GM12878 (cell line): Measurements from ENCODE around the gene GPR107. TPM values are rescaled to one million over a fixed set of nuclear protein-coding genes. Genes with fewer than 3 reads are reported as not detected.
A peak's percentile ranks its signal among the peaks of the same experiment; 100 is the strongest.

Experiments used
- ATAC-seq: fragments of 200-7000 bp; cut with Tn5 transposase; 3 replicates; pipeline ENCODE4 v1.9.1; 2020; ENCODE audit warnings: mild to moderate bottlenecking, moderate library complexity
- BruUV-seq: library from RNA; stranded (reverse); fragments of 400-500 nt; replicated peaks from 2 replicates; lab custom pipeline; 2021; lab: Mats Ljungman, UMichigan
- CTCF ChIA-PET: fragments of 300-600 bp; sonication (Branson Sonifier 250); formaldehyde crosslinking; extraction: SDS; loops from one replicate; lab custom pipeline; 2021; ENCODE audit warnings: inconsistent platforms; lab: Yijun Ruan, JAX
- POLR2A ChIA-PET: fragments of 350-600 bp; formaldehyde crosslinking; extraction: SDS; loops from one replicate; lab custom pipeline; 2021; ENCODE audit warnings: inconsistent platforms; lab: Charles Lee
- RAD21 ChIA-PET: fragments of 300-600 bp; sonication (Branson Sonifier 250); formaldehyde crosslinking; loops from one replicate; lab custom pipeline; 2023; ENCODE audit warnings: antibody characterized with exemption; ENCODE audit not compliant: unreplicated experiment; lab: Charles Lee
- SMC1A ChIA-PET: fragments of 300-600 bp; sonication (Branson Sonifier 250); formaldehyde crosslinking; loops from one replicate; lab custom pipeline; 2023; ENCODE audit not compliant: unreplicated experiment, uncharacterized antibody; lab: Charles Lee
- DNase-seq: peaks from one replicate; pipeline ENCODE4 v3.0.0-alpha.2; 2011; ENCODE audit warnings: low read depth, low spot score
- FAIRE-seq: peaks from 3 replicates; lab custom pipeline; 2011; peaks lifted over from hg19 to GRCh38; lab: Jason Lieb, UNC
- H2AFZ ChIP-seq: 2 replicates; pipeline ENCODE4 v1.6.0; 2011; ENCODE audit warnings: low read depth, low read length, control low read depth; ENCODE audit not compliant: control insufficient read depth
- H3K27ac ChIP-seq: 2 replicates; pipeline ENCODE4 v1.5.1; 2011; ENCODE audit warnings: control low read depth; ENCODE audit not compliant: control insufficient read depth, insufficient read depth
- H3K27me3 ChIP-seq, 2 experiments: replicated peaks in 1 of 2; 2 replicates each; pipeline versions ENCODE4 v1.6.0 to v1.6.1; 2011; ENCODE audit warnings: low read length in 1 of 2; ENCODE audit not compliant: control insufficient read depth in 2 of 2, insufficient read depth in 2 of 2
- H3K36me3 ChIP-seq, 2 experiments: 2 replicates each; pipeline ENCODE4 v1.5.1; 2011; ENCODE audit warnings: low read length in 1 of 2; ENCODE audit not compliant: control insufficient read depth in 2 of 2, insufficient read depth in 2 of 2
- H3K4me1 ChIP-seq: 2 replicates; pipeline ENCODE4 v1.6.1; 2011; ENCODE audit warnings: mild to moderate bottlenecking, low read length, moderate library complexity, mixed read lengths; ENCODE audit not compliant: control insufficient read depth, insufficient read depth
- H3K4me2 ChIP-seq: 2 replicates; pipeline ENCODE4 v1.6.0; 2011; ENCODE audit warnings: control low read depth; ENCODE audit not compliant: control insufficient read depth, insufficient read depth
- H3K4me3 ChIP-seq: fragments of 200-600 bp; sonication (generic); 2 replicates; pipeline ENCODE4 v1.5.1; 2016
- H3K79me2 ChIP-seq: 2 replicates; pipeline ENCODE4 v1.6.0; 2011; ENCODE audit warnings: low read length; ENCODE audit not compliant: control insufficient read depth, insufficient read depth
- H3K9ac ChIP-seq: 2 replicates; pipeline ENCODE4 v1.8.0; 2011; ENCODE audit warnings: low read length, control low read depth, mixed read lengths; ENCODE audit not compliant: control insufficient read depth, insufficient read depth
- H3K9me3 ChIP-seq: replicated peaks from 3 replicates; pipeline ENCODE4 v1.5.1; 2011; ENCODE audit warnings: mild to moderate bottlenecking, low read length; ENCODE audit not compliant: control insufficient read depth, insufficient read depth
- H4K20me1 ChIP-seq: 2 replicates; pipeline ENCODE4 v1.6.0; 2011; ENCODE audit not compliant: control insufficient read depth, insufficient read depth
- BCL3 ChIP-seq: IDR thresholded peaks from 2 replicates; pipeline ENCODE4 v1.6.1; 2011; ENCODE audit warnings: borderline replicate concordance, low read depth, mild to moderate bottlenecking, moderate library complexity, low read length; ENCODE audit not compliant: insufficient read depth, poor library complexity, severe bottlenecking
- CEBPB ChIP-seq, 2 experiments: fragments of 150-350 bp in 1 of 2; IDR thresholded peaks; 2 replicates each; pipeline ENCODE4 v1.6.1; 2012 to 2014; ENCODE audit warnings: low read depth in 2 of 2, low read length in 2 of 2, borderline replicate concordance in 1 of 2, inconsistent platforms in 1 of 2
- DPF2 ChIP-seq: fragments of 450-650 bp; IDR thresholded peaks from 2 replicates; pipeline ENCODE4 v1.6.1; 2017; ENCODE audit warnings: mild to moderate bottlenecking
- NBN ChIP-seq: fragments of 450-650 bp; IDR thresholded peaks from 2 replicates; pipeline ENCODE4 v1.6.1; 2016
- NR2F1 ChIP-seq: fragments of 450-650 bp; conservative IDR thresholded peaks from 2 replicates; pipeline ENCODE4 v1.6.1; 2017; ENCODE audit warnings: mild to moderate bottlenecking
- RAD21 ChIP-seq: IDR thresholded peaks from 2 replicates; pipeline ENCODE4 v1.6.1; 2011; ENCODE audit warnings: mild to moderate bottlenecking, low read depth, low read length, moderate library complexity; ENCODE audit not compliant: insufficient read depth
- SIN3A ChIP-seq: IDR thresholded peaks from 2 replicates; pipeline ENCODE4 v1.6.1; 2012; ENCODE audit warnings: low read depth, low read length, improper control_type of control experiment
- SMAD1 ChIP-seq: fragments of 450-650 bp; IDR thresholded peaks from 2 replicates; pipeline ENCODE4 v1.6.1; 2018; ENCODE audit warnings: mild to moderate bottlenecking, low read depth; ENCODE audit not compliant: partially characterized antibody
- SMARCA5 ChIP-seq: fragments of 450-650 bp; IDR thresholded peaks from 2 replicates; pipeline ENCODE4 v1.6.1; 2017; ENCODE audit warnings: mild to moderate bottlenecking
- SPI1 ChIP-seq: IDR thresholded peaks from 2 replicates; pipeline ENCODE4 v1.6.1; 2011; ENCODE audit warnings: low read depth, mild to moderate bottlenecking, low read length, moderate library complexity, borderline replicate concordance; ENCODE audit not compliant: insufficient read depth
- WRNIP1 ChIP-seq: IDR thresholded peaks from 2 replicates; pipeline ENCODE4 v1.6.1; 2011; ENCODE audit warnings: low read depth, low read length, improper control_type of control experiment, borderline replicate concordance
- ZNF207 ChIP-seq: fragments of 450-650 bp; IDR thresholded peaks from 2 replicates; pipeline ENCODE4 v1.6.1; 2014; ENCODE audit warnings: antibody characterized with exemption, mild to moderate bottlenecking, borderline replicate concordance
- WGBS: methylation state at CpG from one replicate; pipeline ENCODE4 v1.1.6; 2016; ENCODE audit warnings: low lambda C conversion rate; ENCODE audit not compliant: insufficient replicate concordance, insufficient coverage; ENCODE audit errors: missing lambda C conversion rate; 5-methylcytosine and 5-hydroxymethylcytosine counted together
- in situ Hi-C: fragments of 300-500 bp; cut with MboI; formaldehyde crosslinking; loops from 9 replicates; pipeline ENCODE4 v1.14.3; 2018; ENCODE audit warnings: mixed read lengths
- intact Hi-C: fragments of 100-400 bp; cut with micrococcal nuclease; formaldehyde crosslinking; loops from one replicate; pipeline ENCODE4 v1.14.2; 2022; ENCODE audit not compliant: unreplicated experiment
- polyA plus RNA-seq, 11 experiments: library from polyadenylated mRNA; depleted of rRNA in 4 of 11; unstranded in 6 of 11; stranded (reverse) in 5 of 11; fragments of >200 nt; fragmentation: Nextera tagmentation in 4 of 11; fragmentation: Illumina TruSeq in 1 of 11; extraction: Ambion mirVana in 4 of 11; extraction: Trizol in 1 of 11; gene quantifications; 1 replicate in 1 of 11; 2 replicates in 10 of 11; pipeline versions ENCODE4 v1.2.1 to v1.2.3, GENCODE V29; 2011 to 2016; ENCODE audit warnings: inconsistent platforms in 2 of 11, missing spikeins in 2 of 11, low read depth in 1 of 11
- total RNA-seq, 4 experiments: library from RNA; depleted of rRNA in 3 of 4; stranded (reverse); fragments of >200 nt in 3 of 4; fragmentation: Illumina TruSeq in 1 of 4; extraction: Trizol in 1 of 4; gene quantifications; 2 replicates each; pipeline versions ENCODE4 v1.2.1 to v1.2.3, GENCODE V29; 2013 to 2021
- TF ChIP-seq, protein P1 (sequence below): fragments of 450-650 bp; IDR thresholded peaks from 2 replicates; pipeline ENCODE4 v1.6.1; 2016; ENCODE audit warnings: mild to moderate bottlenecking
- TF ChIP-seq, protein P2 (sequence below): fragments of 450-650 bp; conservative IDR thresholded peaks from 2 replicates; pipeline ENCODE4 v1.6.1; 2017; ENCODE audit warnings: mild to moderate bottlenecking, moderate library complexity
- TF ChIP-seq, protein P3 (sequence below): fragments of 450-650 bp; IDR thresholded peaks from 2 replicates; pipeline ENCODE4 v1.6.1; 2016; ENCODE audit warnings: mild to moderate bottlenecking

Gene GPR107
- total and polyA plus RNA-seq, 10 of the 15 experiments (the other 5 are each of a cell fraction or from before 2014, with no cell fraction given) = 2.7 to 21.4 (median 10.6) TPM

- no peaks in the 10 kb centered on the region for H3K79me2 ChIP-seq
- ATAC-seq (peak; percentile 18; the same call in 1 of the 3 replicates), DNase-seq (no peak), FAIRE-seq (no peak)
- no TSS peak for BruUV-seq
- SMC1A ChIA-PET = no interaction called here
- no peaks in the 10 kb centered on the region for H3K36me3 ChIP-seq
- POLR2A ChIA-PET = interaction anchor here (0.6 kb wide), 1 partner anchor 14 kb away, joined by 3 read pairs; no protein-coding TSS in a partner anchor
- 36% methylated on average over 43 of the region's 45 CpGs for WGBS
- H2AFZ ChIP-seq = no peak overlapping the region
- intact Hi-C loops = no loop called here
- no peak overlapping the region for H3K27ac ChIP-seq
- in situ Hi-C loops = no loop called here
- no peak overlapping the region for H3K9ac ChIP-seq
- RAD21 ChIA-PET = interaction anchor here (0.6 kb wide), 1 partner anchor 104 kb away, joined by 3 read pairs; no protein-coding TSS in a partner anchor
- no peak overlapping the region for H3K4me2 ChIP-seq
- H3K9me3 ChIP-seq = no peaks in the 10 kb centered on the region
- TF ChIP-seq CEBPB (IDR thresholded peaks at IDR 0.05; ENCODE audit: borderline replicate concordance in 1 of 2, low read depth in 2 of 2, low read length in 2 of 2) (no peak), NR2F1 (no peak), DPF2 (no peak), SIN3A (no peak), SPI1 (no peak), BCL3 (no peak), SMAD1 (no peak), ZNF207 (no peak), RAD21 (no peak), WRNIP1 (no peak), NBN (no peak), SMARCA5 (no peak)
- TF ChIP-seq, protein P1, sequence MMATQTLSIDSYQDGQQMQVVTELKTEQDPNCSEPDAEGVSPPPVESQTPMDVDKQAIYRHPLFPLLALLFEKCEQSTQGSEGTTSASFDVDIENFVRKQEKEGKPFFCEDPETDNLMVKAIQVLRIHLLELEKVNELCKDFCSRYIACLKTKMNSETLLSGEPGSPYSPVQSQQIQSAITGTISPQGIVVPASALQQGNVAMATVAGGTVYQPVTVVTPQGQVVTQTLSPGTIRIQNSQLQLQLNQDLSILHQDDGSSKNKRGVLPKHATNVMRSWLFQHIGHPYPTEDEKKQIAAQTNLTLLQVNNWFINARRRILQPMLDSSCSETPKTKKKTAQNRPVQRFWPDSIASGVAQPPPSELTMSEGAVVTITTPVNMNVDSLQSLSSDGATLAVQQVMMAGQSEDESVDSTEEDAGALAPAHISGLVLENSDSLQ = no peak
- TF ChIP-seq, protein P2, sequence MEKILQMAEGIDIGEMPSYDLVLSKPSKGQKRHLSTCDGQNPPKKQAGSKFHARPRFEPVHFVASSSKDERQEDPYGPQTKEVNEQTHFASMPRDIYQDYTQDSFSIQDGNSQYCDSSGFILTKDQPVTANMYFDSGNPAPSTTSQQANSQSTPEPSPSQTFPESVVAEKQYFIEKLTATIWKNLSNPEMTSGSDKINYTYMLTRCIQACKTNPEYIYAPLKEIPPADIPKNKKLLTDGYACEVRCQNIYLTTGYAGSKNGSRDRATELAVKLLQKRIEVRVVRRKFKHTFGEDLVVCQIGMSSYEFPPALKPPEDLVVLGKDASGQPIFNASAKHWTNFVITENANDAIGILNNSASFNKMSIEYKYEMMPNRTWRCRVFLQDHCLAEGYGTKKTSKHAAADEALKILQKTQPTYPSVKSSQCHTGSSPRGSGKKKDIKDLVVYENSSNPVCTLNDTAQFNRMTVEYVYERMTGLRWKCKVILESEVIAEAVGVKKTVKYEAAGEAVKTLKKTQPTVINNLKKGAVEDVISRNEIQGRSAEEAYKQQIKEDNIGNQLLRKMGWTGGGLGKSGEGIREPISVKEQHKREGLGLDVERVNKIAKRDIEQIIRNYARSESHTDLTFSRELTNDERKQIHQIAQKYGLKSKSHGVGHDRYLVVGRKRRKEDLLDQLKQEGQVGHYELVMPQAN = no peak
- TF ChIP-seq, protein P3, sequence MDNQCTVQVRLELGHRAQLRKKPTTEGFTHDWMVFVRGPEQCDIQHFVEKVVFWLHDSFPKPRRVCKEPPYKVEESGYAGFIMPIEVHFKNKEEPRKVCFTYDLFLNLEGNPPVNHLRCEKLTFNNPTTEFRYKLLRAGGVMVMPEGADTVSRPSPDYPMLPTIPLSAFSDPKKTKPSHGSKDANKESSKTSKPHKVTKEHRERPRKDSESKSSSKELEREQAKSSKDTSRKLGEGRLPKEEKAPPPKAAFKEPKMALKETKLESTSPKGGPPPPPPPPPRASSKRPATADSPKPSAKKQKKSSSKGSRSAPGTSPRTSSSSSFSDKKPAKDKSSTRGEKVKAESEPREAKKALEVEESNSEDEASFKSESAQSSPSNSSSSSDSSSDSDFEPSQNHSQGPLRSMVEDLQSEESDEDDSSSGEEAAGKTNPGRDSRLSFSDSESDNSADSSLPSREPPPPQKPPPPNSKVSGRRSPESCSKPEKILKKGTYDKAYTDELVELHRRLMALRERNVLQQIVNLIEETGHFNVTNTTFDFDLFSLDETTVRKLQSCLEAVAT = no peak
- peaks cover 7 to 8% of the 10 kb centered on the region in 2 experiments; a peak in 3 of 4 replicates for H3K27me3 ChIP-seq
- no peak overlapping the region for H3K4me3 ChIP-seq
- H3K4me1 ChIP-seq = no peaks in the 10 kb centered on the region; the same call in 1 of the 2 replicates
- CTCF ChIA-PET = no interaction called here
- H4K20me1 ChIP-seq = no peaks in the 10 kb centered on the region
Observed at GRCh38 chr9:130171226-130172148, 117.8 kb downstream of the GPR107 start.
